Measurements from ENCODE around the gene TMEM39B. TPM values are rescaled to one million over a fixed set of nuclear protein-coding genes. Genes with fewer than 3 reads are reported as not detected.
"Not testable (repeated sequence)": the region's sequence is repeated elsewhere in the genome, so short reads cannot be mapped to it uniquely, and the experiment has no call there.

TMEM39B gene
- total RNA-seq, 2 donors from 2014 or later, result 4.4 to 10.2 TPM

GRCh38 chr1:32125313-32125712, 52.6 kb downstream of the TMEM39B start:
- Histone ChIP-seq H3K27me3 (no peaks in the 10 kb centered on the region), H3K9me3 (no peaks in the 10 kb centered on the region), H3K27ac (no peak overlapping the region), H3K4me1 (peaks cover 15% of the 10 kb centered on the region), H3K4me3 (no peak overlapping the region), H3K36me3 (replicated peaks in 1 of 2; ENCODE audit: insufficient read depth in 1 of 2, low read depth in 2 of 2) (no peaks in the 10 kb centered on the region)
- no peak for ATAC-seq
- WGBS, 2 donors, result 86 to 87% methylated on average over 8 of the region's 8 CpGs
- TF ChIP-seq POLR2A (IDR thresholded peaks at IDR 0.05) (no peak), CTCF (IDR thresholded peaks at IDR 0.05) (no peak)
- intact Hi-C loops (cut with DNase I), result no loop called here
- DNase-seq, result no peak

- Histone ChIP-seq H3K4me1 (peaks cover 4% of the 10 kb centered on the region), H3K27me3 (no peaks in the 10 kb centered on the region), H3K4me3 (no peak overlapping the region), H3K9me3 (no peaks in the 10 kb centered on the region), H3K36me3 (replicated peaks in 1 of 2; ENCODE audit: insufficient read depth in 1 of 2, low read depth in 2 of 2) (no peaks in the 10 kb centered on the region), H3K27ac (no peak overlapping the region)
- no peak for TF ChIP-seq CTCF (IDR thresholded peaks at IDR 0.05)
- no peak for TF ChIP-seq POLR2A (IDR thresholded peaks at IDR 0.05)
- DNase-seq (no peak), ATAC-seq (no peak)
- WGBS, 2 donors, result 94 to 98% methylated on average over 3 of the region's 3 CpGs
- intact Hi-C loops (cut with DNase I), result no loop called here
Measured at GRCh38 chr1:32126770-32127169, 54.0 kb downstream of the TMEM39B start.

GRCh38 chr1:32127409-32128198, 54.9 kb downstream of the TMEM39B start:
- DNase-seq (no peak), ATAC-seq (no peak)
- Histone ChIP-seq H3K9me3 (no peaks in the 10 kb centered on the region), H3K27ac (no peak overlapping the region), H3K4me1 (peaks cover 4% of the 10 kb centered on the region), H3K4me3 (no peak overlapping the region), H3K27me3 (no peaks in the 10 kb centered on the region), H3K36me3 (replicated peaks in 1 of 2; ENCODE audit: insufficient read depth in 1 of 2, low read depth in 2 of 2) (no peaks in the 10 kb centered on the region)
- intact Hi-C loops (cut with DNase I), result no loop called here
- TF ChIP-seq POLR2A (IDR thresholded peaks at IDR 0.05) (no peak), CTCF (IDR thresholded peaks at IDR 0.05) (peak in 1 of 7 experiments; percentile 3)
- 75 to 80% methylated on average over 4 of the region's 4 CpGs for WGBS, 2 donors

- 50 to 72% methylated on average over 1 of the region's 1 CpG for WGBS, 2 donors
- DNase-seq (no peak), ATAC-seq (no peak)
- Histone ChIP-seq H3K36me3 (replicated peaks in 1 of 2; ENCODE audit: insufficient read depth in 1 of 2, low read depth in 2 of 2) (no peaks in the 10 kb centered on the region), H3K27me3 (no peaks in the 10 kb centered on the region), H3K4me1 (peaks cover 13% of the 10 kb centered on the region), H3K4me3 (no peak overlapping the region), H3K9me3 (no peaks in the 10 kb centered on the region), H3K27ac (no peak overlapping the region)
- TF ChIP-seq POLR2A (IDR thresholded peaks at IDR 0.05), result no peak
- no peak for TF ChIP-seq CTCF (IDR thresholded peaks at IDR 0.05)
- intact Hi-C loops (cut with DNase I), result no loop called here
Measured at GRCh38 chr1:32128479-32128878, 55.7 kb downstream of the TMEM39B start.

GRCh38 chr1:32128964-32129363, 56.2 kb downstream of the TMEM39B start:
- H3K36me3 ChIP-seq (replicated peaks in 1 of 2; ENCODE audit: insufficient read depth in 1 of 2, low read depth in 2 of 2), result no peaks in the 10 kb centered on the region
- ATAC-seq (no peak), DNase-seq (no peak)
- TF ChIP-seq POLR2A (IDR thresholded peaks at IDR 0.05) (no peak), CTCF (IDR thresholded peaks at IDR 0.05) (no peak)
- H3K27ac ChIP-seq, result no peak overlapping the region
- H3K9me3 ChIP-seq, result no peaks in the 10 kb centered on the region
- intact Hi-C loops (cut with DNase I), result no loop called here
- no peak overlapping the region for H3K4me3 ChIP-seq
- WGBS, 2 donors, result 81 to 100% methylated on average over 1 of the region's 1 CpG
- H3K27me3 ChIP-seq, result no peaks in the 10 kb centered on the region
- peaks cover 16% of the 10 kb centered on the region for H3K4me1 ChIP-seq

- WGBS, 2 donors, result 93 to 95% methylated on average over 9 of the region's 9 CpGs
- ATAC-seq; intact Hi-C loops (cut with DNase I); H3K9me3 ChIP-seq; H3K27ac ChIP-seq; H3K4me3 ChIP-seq; DNase-seq; H3K36me3 ChIP-seq (replicated peaks in 1 of 2; ENCODE audit: insufficient read depth in 1 of 2, low read depth in 2 of 2); H3K27me3 ChIP-seq: not testable (repeated sequence)
- H3K4me1 ChIP-seq, result peaks cover 16% of the 10 kb centered on the region
Measured at GRCh38 chr1:32133950-32134280, 61.2 kb downstream of the TMEM39B start.
